ENCODE results near the gene TMEM209.

Gene TMEM209

GRCh38 chr7:130179631-130180030 lies 25.6 kb downstream of the TMEM209 start:
- Histone ChIP-seq H3K4me2 (ENCODE audit: low read depth, low read length, poor library complexity, severe bottlenecking) (no peak overlapping the region), H3K79me2 (ENCODE audit: insufficient read depth, low read length) (peaks cover 5% of the 10 kb centered on the region; the same call in 1 of the 2 replicates), H2AFZ (ENCODE audit: low read depth, low read length, severe bottlenecking) (no peak overlapping the region), H3K9me2 (replicated peaks; ENCODE audit: insufficient read depth, low read length) (no peaks in the 10 kb centered on the region), H3K9ac (ENCODE audit: low read length) (no peak overlapping the region), H3F3A (ENCODE audit: insufficient read depth) (0 out of 2 replicates have a peak, but pooled peaks cover 5% of the 10 kb centered on the region), H3K27me3 (ENCODE audit: low read length) (no peaks in the 10 kb centered on the region), H4K20me1 (ENCODE audit: low read depth, low read length) (no peaks in the 10 kb centered on the region; the same call in 1 of the 2 replicates), H3K4me3 (ENCODE audit: insufficient read depth, low read length, poor library complexity, severe bottlenecking) (no peak overlapping the region), H3K36me3 (ENCODE audit: low read length) (peaks cover 51% of the 10 kb centered on the region), H3K27ac (ENCODE audit: low read depth, low read length) (no peak overlapping the region), H3K9me3 (ENCODE audit: insufficient read depth, low read length) (no peaks in the 10 kb centered on the region)
- TF ChIP-seq CTCF (IDR thresholded peaks at IDR 0.05; ENCODE audit: insufficient read depth, low read length, poor library complexity, severe bottlenecking) (no peak), EZH2phosphoT487 (conservative IDR thresholded peaks at IDR 0.05; ENCODE audit: low read length) (no peak)

- no peaks in the 10 kb centered on the region for H4K20me1 ChIP-seq (ENCODE audit: low read depth, low read length)
- peaks cover 53% of the 10 kb centered on the region for H3K36me3 ChIP-seq (ENCODE audit: low read length)
- H3F3A ChIP-seq (ENCODE audit: insufficient read depth): no peaks in the 10 kb centered on the region
- no peaks in the 10 kb centered on the region for H3K27me3 ChIP-seq (ENCODE audit: low read length)
- peaks cover 5% of the 10 kb centered on the region; the same call in 1 of the 2 replicates for H3K79me2 ChIP-seq (ENCODE audit: insufficient read depth, low read length)
- H3K9me2 ChIP-seq (replicated peaks; ENCODE audit: insufficient read depth, low read length): no peaks in the 10 kb centered on the region
- H3K4me2 ChIP-seq (ENCODE audit: low read depth, low read length, poor library complexity, severe bottlenecking): no peak overlapping the region
- TF ChIP-seq CTCF (IDR thresholded peaks at IDR 0.05; ENCODE audit: insufficient read depth, low read length, poor library complexity, severe bottlenecking) (no peak), EZH2phosphoT487 (conservative IDR thresholded peaks at IDR 0.05; ENCODE audit: low read length) (no peak)
- no peak overlapping the region for H3K27ac ChIP-seq (ENCODE audit: low read depth, low read length)
- H3K9me3 ChIP-seq (ENCODE audit: insufficient read depth, low read length): no peaks in the 10 kb centered on the region
- no peak overlapping the region for H2AFZ ChIP-seq (ENCODE audit: low read depth, low read length, severe bottlenecking)
- no peak overlapping the region for H3K9ac ChIP-seq (ENCODE audit: low read length)
- H3K4me3 ChIP-seq (ENCODE audit: insufficient read depth, low read length, poor library complexity, severe bottlenecking): no peak overlapping the region
These were observed 27.0 kb downstream of the TMEM209 start for GRCh38 chr7:130178251-130178650.

GRCh38 chr7:130174237-130174959 lies 30.8 kb downstream of the TMEM209 start:
- no peaks in the 10 kb centered on the region for H3K27me3 ChIP-seq (ENCODE audit: low read length)
- H3K79me2 ChIP-seq (ENCODE audit: insufficient read depth, low read length): peaks cover 5% of the 10 kb centered on the region; the same call in 1 of the 2 replicates
- no peak for TF ChIP-seq EZH2phosphoT487 (conservative IDR thresholded peaks at IDR 0.05; ENCODE audit: low read length)
- TF ChIP-seq CTCF (IDR thresholded peaks at IDR 0.05; ENCODE audit: insufficient read depth, low read length, poor library complexity, severe bottlenecking): no peak
- H3K9me2 ChIP-seq (replicated peaks; ENCODE audit: insufficient read depth, low read length): no peaks in the 10 kb centered on the region
- no peak overlapping the region for H2AFZ ChIP-seq (ENCODE audit: low read depth, low read length, severe bottlenecking)
- H3K9me3 ChIP-seq (ENCODE audit: insufficient read depth, low read length): no peaks in the 10 kb centered on the region
- H3K9ac ChIP-seq (ENCODE audit: low read length): no peak overlapping the region
- no peak overlapping the region for H3K4me2 ChIP-seq (ENCODE audit: low read depth, low read length, poor library complexity, severe bottlenecking)
- no peaks in the 10 kb centered on the region for H4K20me1 ChIP-seq (ENCODE audit: low read depth, low read length)
- H3K27ac ChIP-seq (ENCODE audit: low read depth, low read length): no peak overlapping the region
- H3K4me3 ChIP-seq (ENCODE audit: insufficient read depth, low read length, poor library complexity, severe bottlenecking): no peak overlapping the region
- no peaks in the 10 kb centered on the region for H3F3A ChIP-seq (ENCODE audit: insufficient read depth)
- H3K36me3 ChIP-seq (ENCODE audit: low read length): peaks cover 43% of the 10 kb centered on the region

Data from SU-DHL-6 (cell line).